ENCODE data around the gene GRHL1.

Gene GRHL1

DNA sequence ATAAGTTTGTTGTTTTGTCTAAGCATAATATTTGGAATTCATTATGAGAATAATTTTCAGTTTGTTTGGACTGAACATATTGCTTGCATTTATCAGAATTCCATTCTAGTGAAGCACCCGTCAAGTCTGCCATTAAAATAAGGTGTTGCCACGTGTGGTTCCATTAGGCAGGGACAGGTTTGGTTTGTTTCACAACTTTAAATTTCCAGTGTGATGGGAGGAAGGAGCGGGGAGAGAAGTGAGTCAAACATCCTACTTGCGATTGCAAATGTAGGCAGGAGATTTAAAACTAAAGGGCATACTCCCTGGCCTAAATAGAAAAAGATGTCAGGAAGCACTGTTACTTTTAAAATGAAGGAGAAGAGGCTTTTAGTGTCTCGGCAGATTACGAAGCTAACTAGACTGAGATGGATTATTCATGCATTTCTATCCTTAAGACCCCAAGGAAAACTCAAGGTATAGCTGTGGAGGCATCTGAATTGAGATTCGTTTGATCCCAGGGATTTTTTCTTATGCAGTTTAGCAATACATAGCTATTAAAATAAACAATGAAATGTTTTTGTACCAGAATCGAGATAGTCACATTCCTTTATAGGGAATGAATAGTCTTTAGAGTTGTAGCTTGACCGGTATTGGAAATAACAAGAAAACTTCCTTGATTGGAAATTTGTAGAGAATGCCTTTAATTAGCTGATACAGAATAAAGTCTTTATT lies 19.8 kb downstream of the GRHL1 start:
- Histone ChIP-seq H3K4me3 (ENCODE audit: low read length in 2 of 2) (no peak overlapping the region), H3K27me3 (ENCODE audit: control insufficient read depth in 2 of 2, insufficient read depth in 2 of 2, low read length in 2 of 2) (no peaks in the 10 kb centered on the region), H3K4me1 (ENCODE audit: control insufficient read depth in 2 of 2, insufficient read depth in 2 of 2, low read length in 2 of 2) (peaks cover 0 to 2% of the 10 kb centered on the region in 2 donors), H3K36me3 (ENCODE audit: control insufficient read depth in 2 of 2, insufficient read depth in 2 of 2, low read length in 2 of 2) (no peaks in the 10 kb centered on the region), H3K9me3 (ENCODE audit: control insufficient read depth in 2 of 2, low read length in 2 of 2) (no peaks in the 10 kb centered on the region), H3K27ac (ENCODE audit: low read depth in 2 of 2, low read length in 2 of 2) (no peak overlapping the region), H3K9ac (ENCODE audit: low read depth in 1 of 2, low read length in 2 of 2) (no peak overlapping the region)

DNA sequence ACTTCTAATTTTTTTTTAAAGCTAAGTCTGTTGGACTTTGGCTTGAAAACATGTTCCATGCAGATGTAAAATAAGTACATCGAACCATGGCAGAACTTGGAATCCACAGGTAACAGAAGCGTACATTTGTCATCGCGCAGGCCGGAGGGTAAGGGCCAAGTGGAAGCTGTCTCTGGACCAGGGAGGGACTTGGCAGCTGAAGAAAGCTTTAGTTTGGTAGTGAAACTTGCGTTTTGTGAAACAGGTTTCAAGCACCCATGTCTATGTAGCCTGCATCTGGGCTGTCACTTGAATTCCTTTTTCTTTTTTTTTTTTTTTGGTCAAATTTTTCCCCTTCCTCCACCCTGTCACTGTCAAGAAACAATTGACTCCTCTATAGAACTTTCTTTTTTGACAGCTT lies 20.4 kb downstream of the GRHL1 start:
- Histone ChIP-seq H3K4me1 (ENCODE audit: control insufficient read depth in 2 of 2, insufficient read depth in 2 of 2, low read length in 2 of 2) (peaks cover 0 to 2% of the 10 kb centered on the region in 2 donors), H3K36me3 (ENCODE audit: control insufficient read depth in 2 of 2, insufficient read depth in 2 of 2, low read length in 2 of 2) (no peaks in the 10 kb centered on the region), H3K27me3 (ENCODE audit: control insufficient read depth in 2 of 2, insufficient read depth in 2 of 2, low read length in 2 of 2) (no peaks in the 10 kb centered on the region), H3K27ac (ENCODE audit: low read depth in 2 of 2, low read length in 2 of 2) (no peak overlapping the region), H3K9me3 (ENCODE audit: control insufficient read depth in 2 of 2, low read length in 2 of 2) (no peaks in the 10 kb centered on the region), H3K9ac (ENCODE audit: low read depth in 1 of 2, low read length in 2 of 2) (no peak overlapping the region), H3K4me3 (ENCODE audit: low read length in 2 of 2) (no peak overlapping the region)

DNA sequence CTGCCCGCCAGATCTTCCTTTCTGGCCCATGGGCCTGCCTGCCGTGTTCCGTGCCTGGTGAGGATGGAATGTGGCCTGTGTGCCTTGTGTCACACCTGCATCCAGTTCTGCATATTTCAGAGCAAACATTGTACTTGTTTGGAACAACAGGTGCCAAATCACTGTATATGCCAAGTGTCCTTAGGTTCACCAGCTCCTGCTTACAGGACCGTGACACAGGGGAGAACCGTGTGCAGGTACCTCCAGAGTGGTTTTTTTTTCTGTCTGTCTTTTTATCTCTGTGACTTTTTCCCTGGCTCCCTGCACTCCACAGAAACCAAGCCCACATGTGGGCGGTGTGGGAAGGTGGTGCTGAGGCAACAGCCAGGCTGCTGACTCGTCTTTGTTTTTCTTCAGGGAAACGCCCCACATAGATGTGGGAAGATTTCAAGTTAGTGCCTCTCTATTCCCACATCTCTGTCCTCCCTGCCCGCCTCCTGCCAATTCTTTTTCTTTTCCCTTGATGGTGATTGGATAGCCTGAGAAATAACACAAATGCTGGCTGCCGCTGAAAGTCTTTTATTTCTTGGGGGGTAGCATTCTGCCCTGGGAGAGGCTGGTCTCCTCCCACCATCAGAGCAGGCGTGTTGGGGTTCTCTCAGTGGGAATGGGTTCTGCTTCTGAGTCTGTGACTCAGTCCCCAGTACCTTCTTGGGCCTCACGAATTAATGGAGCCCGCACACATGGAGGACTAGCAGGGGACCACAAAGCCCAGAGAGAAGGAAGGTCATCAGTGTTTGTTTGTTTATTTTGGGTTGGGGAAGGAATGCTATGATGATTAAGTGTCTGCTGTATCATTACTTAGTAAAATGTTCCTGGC lies 21.4 kb downstream of the GRHL1 start:
- Histone ChIP-seq H3K4me1 (ENCODE audit: control insufficient read depth in 2 of 2, insufficient read depth in 2 of 2, low read length in 2 of 2) (peaks cover 0 to 2% of the 10 kb centered on the region in 2 donors), H3K27me3 (ENCODE audit: control insufficient read depth in 2 of 2, insufficient read depth in 2 of 2, low read length in 2 of 2) (no peaks in the 10 kb centered on the region), H3K4me3 (ENCODE audit: low read length in 2 of 2) (no peak overlapping the region), H3K9ac (ENCODE audit: low read depth in 1 of 2, low read length in 2 of 2) (no peak overlapping the region), H3K9me3 (ENCODE audit: control insufficient read depth in 2 of 2, low read length in 2 of 2) (no peaks in the 10 kb centered on the region), H3K36me3 (ENCODE audit: control insufficient read depth in 2 of 2, insufficient read depth in 2 of 2, low read length in 2 of 2) (no peaks in the 10 kb centered on the region), H3K27ac (ENCODE audit: low read depth in 2 of 2, low read length in 2 of 2) (no peak overlapping the region)

DNA sequence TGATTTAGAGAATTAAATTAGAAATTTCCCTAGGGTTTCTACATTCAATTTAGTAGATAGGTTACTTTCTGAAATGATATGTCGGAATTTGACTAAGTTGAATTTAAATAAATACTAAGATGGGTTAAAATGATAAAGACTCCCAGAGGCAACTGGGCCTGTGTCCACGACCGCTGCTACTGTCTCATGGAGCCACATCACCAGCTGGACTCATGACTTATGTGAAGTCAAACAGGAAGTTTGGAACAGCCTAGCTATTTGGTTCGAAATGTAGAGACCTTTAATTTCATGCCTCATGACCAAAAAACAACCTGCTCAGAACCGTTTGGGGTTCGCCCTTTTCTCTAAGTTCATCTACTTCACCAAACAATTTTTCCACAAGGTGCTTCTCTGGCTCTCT lies 22.2 kb downstream of the GRHL1 start:
- Histone ChIP-seq H3K4me1 (ENCODE audit: control insufficient read depth in 2 of 2, insufficient read depth in 2 of 2, low read length in 2 of 2) (no peaks in the 10 kb centered on the region), H3K27ac (ENCODE audit: low read depth in 2 of 2, low read length in 2 of 2) (no peak overlapping the region), H3K9ac (ENCODE audit: low read depth in 1 of 2, low read length in 2 of 2) (no peak overlapping the region), H3K36me3 (ENCODE audit: control insufficient read depth in 2 of 2, insufficient read depth in 2 of 2, low read length in 2 of 2) (no peaks in the 10 kb centered on the region), H3K27me3 (ENCODE audit: control insufficient read depth in 2 of 2, insufficient read depth in 2 of 2, low read length in 2 of 2) (no peaks in the 10 kb centered on the region), H3K9me3 (ENCODE audit: control insufficient read depth in 2 of 2, low read length in 2 of 2) (no peaks in the 10 kb centered on the region), H3K4me3 (ENCODE audit: low read length in 2 of 2) (no peak overlapping the region)

DNA sequence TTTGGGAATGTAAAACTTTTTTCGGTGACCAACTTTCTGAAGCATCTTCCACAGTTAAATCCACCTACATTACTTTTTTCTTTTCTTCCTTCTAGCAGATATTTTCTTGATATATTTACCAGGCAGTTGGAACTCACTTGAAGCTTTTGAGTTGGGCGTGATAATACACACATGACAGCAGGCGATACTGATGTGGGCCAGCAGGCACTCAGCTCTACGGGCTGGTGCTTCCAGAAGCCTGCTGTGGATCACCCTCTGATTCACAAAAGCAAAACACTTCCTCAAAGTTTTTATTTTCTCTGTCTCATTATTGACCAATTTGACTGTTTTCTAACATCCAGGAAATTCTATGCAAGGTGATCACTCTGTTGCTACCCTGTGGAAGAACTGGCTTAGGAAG lies 22.9 kb downstream of the GRHL1 start:
- Histone ChIP-seq H3K27me3 (ENCODE audit: control insufficient read depth in 2 of 2, insufficient read depth in 2 of 2, low read length in 2 of 2) (no peaks in the 10 kb centered on the region), H3K9me3 (ENCODE audit: control insufficient read depth in 2 of 2, low read length in 2 of 2) (no peaks in the 10 kb centered on the region), H3K27ac (ENCODE audit: low read depth in 2 of 2, low read length in 2 of 2) (no peak overlapping the region), H3K9ac (ENCODE audit: low read depth in 1 of 2, low read length in 2 of 2) (no peak overlapping the region), H3K4me1 (ENCODE audit: control insufficient read depth in 2 of 2, insufficient read depth in 2 of 2, low read length in 2 of 2) (no peaks in the 10 kb centered on the region), H3K36me3 (ENCODE audit: control insufficient read depth in 2 of 2, insufficient read depth in 2 of 2, low read length in 2 of 2) (no peaks in the 10 kb centered on the region), H3K4me3 (ENCODE audit: low read length in 2 of 2) (no peak overlapping the region)

DNA sequence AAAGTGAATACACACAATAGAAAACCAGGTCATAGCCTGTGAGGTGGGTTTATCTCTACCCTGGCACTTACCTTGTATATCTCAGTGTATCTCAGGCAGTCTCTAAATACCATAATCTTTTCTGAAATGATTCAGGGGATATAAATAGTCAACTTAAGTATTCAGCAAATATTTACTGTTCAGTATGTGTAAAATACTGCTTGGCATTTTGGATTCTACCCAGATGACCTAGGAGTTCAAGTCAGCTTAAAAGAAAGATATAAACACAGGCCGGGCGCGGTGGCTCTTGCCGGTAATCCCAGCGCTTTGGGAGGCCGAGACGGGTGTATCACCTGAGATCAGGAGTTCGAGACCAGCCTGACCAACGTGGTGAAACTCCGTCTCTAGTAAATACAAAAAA lies 23.8 kb downstream of the GRHL1 start:
- Histone ChIP-seq H3K9me3 (ENCODE audit: control insufficient read depth in 2 of 2, low read length in 2 of 2) (no peaks in the 10 kb centered on the region), H3K36me3 (ENCODE audit: control insufficient read depth in 2 of 2, insufficient read depth in 2 of 2, low read length in 2 of 2) (no peaks in the 10 kb centered on the region), H3K27me3 (ENCODE audit: control insufficient read depth in 2 of 2, insufficient read depth in 2 of 2, low read length in 2 of 2) (peaks cover 0 to 2% of the 10 kb centered on the region in 2 donors), H3K27ac (ENCODE audit: low read depth in 2 of 2, low read length in 2 of 2) (no peak overlapping the region), H3K4me3 (ENCODE audit: low read length in 2 of 2) (no peak overlapping the region), H3K4me1 (ENCODE audit: control insufficient read depth in 2 of 2, insufficient read depth in 2 of 2, low read length in 2 of 2) (no peaks in the 10 kb centered on the region), H3K9ac (ENCODE audit: low read depth in 1 of 2, low read length in 2 of 2) (no peak overlapping the region)

DNA sequence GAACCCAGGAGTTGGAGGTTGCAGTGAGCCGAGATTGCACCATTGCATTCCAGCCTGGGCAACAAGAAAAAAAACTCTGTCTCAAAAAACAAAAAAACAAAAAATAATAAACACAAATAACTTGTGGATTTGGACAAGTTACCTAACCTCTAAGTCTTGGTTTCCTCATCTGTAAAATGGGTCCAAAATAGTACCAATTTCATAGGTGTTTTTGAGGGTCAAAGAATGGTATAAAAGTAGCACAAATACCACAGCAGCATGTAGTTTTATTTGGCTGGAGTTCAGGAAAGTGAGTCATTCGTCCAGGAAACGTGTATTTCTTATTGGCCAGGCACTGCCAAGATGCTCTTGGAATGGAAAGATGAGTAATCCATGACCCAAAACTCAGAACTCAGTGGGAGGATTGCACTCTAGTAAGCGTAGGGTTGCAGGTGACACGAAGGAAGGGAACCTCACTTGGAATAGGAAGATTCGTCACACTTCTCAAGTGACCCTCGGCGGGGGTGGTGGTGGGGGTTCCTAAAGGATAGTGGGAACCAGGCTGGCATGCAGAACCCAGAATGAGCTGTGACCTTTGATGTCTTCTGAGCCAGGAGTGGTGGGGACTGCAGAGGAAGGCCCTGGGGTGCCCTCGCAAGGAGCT lies 24.4 kb downstream of the GRHL1 start:
- no peak overlapping the region for H3K27ac ChIP-seq (ENCODE audit: low read depth in 2 of 2, low read length in 2 of 2)
- no peak overlapping the region for H3K9ac ChIP-seq (ENCODE audit: low read depth in 1 of 2, low read length in 2 of 2)
- peaks cover 0 to 2% of the 10 kb centered on the region in 2 donors for H3K27me3 ChIP-seq (ENCODE audit: control insufficient read depth in 2 of 2, insufficient read depth in 2 of 2, low read length in 2 of 2)
- no peaks in the 10 kb centered on the region for H3K9me3 ChIP-seq (ENCODE audit: control insufficient read depth in 2 of 2, low read length in 2 of 2)
- H3K36me3 ChIP-seq (ENCODE audit: control insufficient read depth in 2 of 2, insufficient read depth in 2 of 2, low read length in 2 of 2): no peaks in the 10 kb centered on the region
- no peaks in the 10 kb centered on the region for H3K4me1 ChIP-seq (ENCODE audit: control insufficient read depth in 2 of 2, insufficient read depth in 2 of 2, low read length in 2 of 2)
- no peak overlapping the region for H3K4me3 ChIP-seq (ENCODE audit: low read length in 2 of 2)

DNA sequence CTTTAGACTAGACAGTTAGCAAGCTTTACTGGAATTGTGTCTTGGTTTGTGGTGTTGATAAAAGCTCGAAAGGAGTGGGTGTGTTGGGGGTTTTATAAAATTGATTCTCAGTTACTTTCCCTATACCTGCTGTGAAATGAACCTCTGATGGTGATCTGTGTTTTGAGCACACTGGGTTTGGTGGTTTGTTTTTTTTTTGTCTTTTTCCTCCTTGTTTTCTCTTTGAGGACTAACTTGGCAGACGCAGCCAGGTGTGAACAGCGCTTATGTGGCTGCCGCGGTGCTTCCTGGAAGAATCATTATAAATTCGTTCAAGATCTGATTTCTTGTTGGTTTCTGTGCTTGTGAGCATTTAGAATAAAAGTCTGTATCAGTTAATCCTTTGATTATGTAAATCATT lies 28.5 kb downstream of the GRHL1 start:
- Histone ChIP-seq H3K9me3 (ENCODE audit: control insufficient read depth in 2 of 2, low read length in 2 of 2) (no peaks in the 10 kb centered on the region), H3K27ac (ENCODE audit: low read depth in 2 of 2, low read length in 2 of 2) (no peak overlapping the region), H3K9ac (ENCODE audit: low read depth in 1 of 2, low read length in 2 of 2) (no peak overlapping the region), H3K27me3 (ENCODE audit: control insufficient read depth in 2 of 2, insufficient read depth in 2 of 2, low read length in 2 of 2) (peaks cover 0 to 2% of the 10 kb centered on the region in 2 donors), H3K4me1 (ENCODE audit: control insufficient read depth in 2 of 2, insufficient read depth in 2 of 2, low read length in 2 of 2) (peaks cover 0 to 9% of the 10 kb centered on the region in 2 donors), H3K4me3 (ENCODE audit: low read length in 2 of 2) (no peak overlapping the region), H3K36me3 (ENCODE audit: control insufficient read depth in 2 of 2, insufficient read depth in 2 of 2, low read length in 2 of 2) (no peaks in the 10 kb centered on the region)

DNA sequence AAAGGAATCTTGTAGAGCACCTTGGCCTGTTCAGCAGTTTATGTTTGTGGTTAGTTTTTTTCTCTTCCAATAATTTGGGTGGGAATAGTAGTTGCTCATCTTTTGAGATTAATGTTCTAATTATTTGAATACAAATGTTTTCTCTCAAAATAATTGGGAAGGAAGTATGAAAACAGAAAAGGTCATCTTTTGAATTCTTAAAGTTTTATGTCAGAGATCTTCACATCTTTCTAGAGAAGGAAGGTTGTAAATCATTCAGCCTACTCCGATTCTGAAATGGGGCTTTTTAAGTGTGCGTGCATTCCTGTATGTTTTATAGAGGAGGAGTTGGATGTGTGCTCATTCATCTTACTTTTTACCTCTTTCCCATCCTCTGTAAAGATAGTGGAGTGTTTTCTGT lies 29.0 kb downstream of the GRHL1 start:
- Histone ChIP-seq H3K27ac (ENCODE audit: low read depth in 2 of 2, low read length in 2 of 2) (no peak overlapping the region), H3K36me3 (ENCODE audit: control insufficient read depth in 2 of 2, insufficient read depth in 2 of 2, low read length in 2 of 2) (no peaks in the 10 kb centered on the region), H3K4me1 (ENCODE audit: control insufficient read depth in 2 of 2, insufficient read depth in 2 of 2, low read length in 2 of 2) (peaks cover 0 to 9% of the 10 kb centered on the region in 2 donors), H3K9me3 (ENCODE audit: control insufficient read depth in 2 of 2, low read length in 2 of 2) (no peaks in the 10 kb centered on the region), H3K27me3 (ENCODE audit: control insufficient read depth in 2 of 2, insufficient read depth in 2 of 2, low read length in 2 of 2) (peaks cover 0 to 2% of the 10 kb centered on the region in 2 donors), H3K9ac (ENCODE audit: low read depth in 1 of 2, low read length in 2 of 2) (no peak overlapping the region), H3K4me3 (ENCODE audit: low read length in 2 of 2) (no peak overlapping the region)

DNA sequence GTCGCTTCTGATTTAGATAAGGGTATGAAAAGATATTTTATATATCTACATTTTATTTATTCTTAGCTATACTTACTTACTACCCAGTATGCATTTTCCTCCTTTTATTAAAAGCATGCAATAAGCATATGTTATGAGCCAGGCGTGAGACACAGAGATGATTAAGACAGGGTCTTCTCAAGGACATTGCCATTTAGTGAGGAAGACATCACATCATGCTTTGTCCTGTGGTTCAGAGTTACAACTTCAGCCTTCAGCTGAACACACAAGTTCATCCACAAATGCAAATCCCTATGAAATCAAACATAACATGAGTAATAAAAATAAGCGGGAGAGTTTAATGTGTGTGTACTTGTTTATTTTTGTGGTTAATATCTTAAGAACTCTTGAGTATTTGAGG lies 30.2 kb downstream of the GRHL1 start:
- H3K27ac ChIP-seq (ENCODE audit: low read depth in 2 of 2, low read length in 2 of 2): no peak overlapping the region
- peaks cover 0 to 2% of the 10 kb centered on the region in 2 donors for H3K27me3 ChIP-seq (ENCODE audit: control insufficient read depth in 2 of 2, insufficient read depth in 2 of 2, low read length in 2 of 2)
- no peak overlapping the region for H3K9ac ChIP-seq (ENCODE audit: low read depth in 1 of 2, low read length in 2 of 2)
- no peaks in the 10 kb centered on the region for H3K9me3 ChIP-seq (ENCODE audit: control insufficient read depth in 2 of 2, low read length in 2 of 2)
- H3K4me3 ChIP-seq (ENCODE audit: low read length in 2 of 2): no peak overlapping the region
- H3K36me3 ChIP-seq (ENCODE audit: control insufficient read depth in 2 of 2, insufficient read depth in 2 of 2, low read length in 2 of 2): no peaks in the 10 kb centered on the region
- H3K4me1 ChIP-seq (ENCODE audit: control insufficient read depth in 2 of 2, insufficient read depth in 2 of 2, low read length in 2 of 2): peaks cover 0 to 9% of the 10 kb centered on the region in 2 donors

All from mucosa of rectum (tissue), 2 donors.